GM20000 (cell line): ENCODE measurements around the gene ZNRF3.

Experiments
- DNase-seq: peaks from one replicate; pipeline ENCODE4 v3.0.0; 2012; ENCODE audit warnings: low spot score
- TF ChIP-seq, protein P1 (sequence below): IDR thresholded peaks from 2 replicates; pipeline ENCODE4 v1.5.1; 2012; ENCODE audit warnings: mild to moderate bottlenecking, control low read depth; ENCODE audit errors: extremely low read depth, missing control alignments

ZNRF3 gene

DNA sequence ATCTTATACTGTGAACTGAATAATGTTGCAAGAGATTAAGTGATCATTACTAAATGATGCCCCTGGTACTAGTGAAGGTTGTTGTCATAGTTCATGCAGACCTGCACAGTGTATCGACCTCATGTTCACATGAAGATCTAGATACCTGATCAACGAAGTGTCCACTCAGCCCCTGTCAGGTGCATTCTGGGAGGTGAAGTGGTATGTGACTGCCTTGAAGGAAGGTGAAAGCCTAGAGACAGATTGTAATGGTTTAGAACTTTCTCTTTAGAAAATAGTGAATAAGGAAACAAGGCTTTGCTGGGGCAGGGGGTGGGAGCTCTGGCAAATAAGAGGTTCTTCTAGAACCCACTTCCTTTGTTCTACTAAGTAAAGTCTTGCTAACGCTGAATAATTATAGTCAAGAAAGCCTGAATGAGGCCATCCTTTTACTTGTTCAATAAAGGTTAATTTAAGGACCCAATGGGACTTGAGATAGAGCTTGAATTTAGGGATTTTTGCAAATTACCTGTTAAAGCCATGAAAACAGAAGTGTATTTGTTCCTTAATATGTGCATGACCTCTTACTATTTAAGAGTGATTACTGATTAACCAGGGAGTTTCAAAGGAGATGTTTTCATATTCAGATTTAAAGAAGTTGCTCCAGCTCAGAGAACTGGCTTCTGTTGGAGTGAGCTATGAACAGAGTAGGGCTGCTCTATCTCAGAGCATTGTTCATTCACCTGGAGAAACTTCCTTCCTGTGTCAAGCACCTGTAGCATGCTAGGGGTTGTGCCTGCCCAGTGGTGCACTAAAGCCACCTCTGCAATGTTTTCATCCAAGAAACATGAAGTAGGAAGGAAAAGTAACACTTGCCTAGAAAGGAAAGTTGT is 132.9 kb downstream of the ZNRF3 start:
- DNase-seq, result no peak
- TF ChIP-seq, protein P1, sequence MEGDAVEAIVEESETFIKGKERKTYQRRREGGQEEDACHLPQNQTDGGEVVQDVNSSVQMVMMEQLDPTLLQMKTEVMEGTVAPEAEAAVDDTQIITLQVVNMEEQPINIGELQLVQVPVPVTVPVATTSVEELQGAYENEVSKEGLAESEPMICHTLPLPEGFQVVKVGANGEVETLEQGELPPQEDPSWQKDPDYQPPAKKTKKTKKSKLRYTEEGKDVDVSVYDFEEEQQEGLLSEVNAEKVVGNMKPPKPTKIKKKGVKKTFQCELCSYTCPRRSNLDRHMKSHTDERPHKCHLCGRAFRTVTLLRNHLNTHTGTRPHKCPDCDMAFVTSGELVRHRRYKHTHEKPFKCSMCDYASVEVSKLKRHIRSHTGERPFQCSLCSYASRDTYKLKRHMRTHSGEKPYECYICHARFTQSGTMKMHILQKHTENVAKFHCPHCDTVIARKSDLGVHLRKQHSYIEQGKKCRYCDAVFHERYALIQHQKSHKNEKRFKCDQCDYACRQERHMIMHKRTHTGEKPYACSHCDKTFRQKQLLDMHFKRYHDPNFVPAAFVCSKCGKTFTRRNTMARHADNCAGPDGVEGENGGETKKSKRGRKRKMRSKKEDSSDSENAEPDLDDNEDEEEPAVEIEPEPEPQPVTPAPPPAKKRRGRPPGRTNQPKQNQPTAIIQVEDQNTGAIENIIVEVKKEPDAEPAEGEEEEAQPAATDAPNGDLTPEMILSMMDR, result no peak

DNA sequence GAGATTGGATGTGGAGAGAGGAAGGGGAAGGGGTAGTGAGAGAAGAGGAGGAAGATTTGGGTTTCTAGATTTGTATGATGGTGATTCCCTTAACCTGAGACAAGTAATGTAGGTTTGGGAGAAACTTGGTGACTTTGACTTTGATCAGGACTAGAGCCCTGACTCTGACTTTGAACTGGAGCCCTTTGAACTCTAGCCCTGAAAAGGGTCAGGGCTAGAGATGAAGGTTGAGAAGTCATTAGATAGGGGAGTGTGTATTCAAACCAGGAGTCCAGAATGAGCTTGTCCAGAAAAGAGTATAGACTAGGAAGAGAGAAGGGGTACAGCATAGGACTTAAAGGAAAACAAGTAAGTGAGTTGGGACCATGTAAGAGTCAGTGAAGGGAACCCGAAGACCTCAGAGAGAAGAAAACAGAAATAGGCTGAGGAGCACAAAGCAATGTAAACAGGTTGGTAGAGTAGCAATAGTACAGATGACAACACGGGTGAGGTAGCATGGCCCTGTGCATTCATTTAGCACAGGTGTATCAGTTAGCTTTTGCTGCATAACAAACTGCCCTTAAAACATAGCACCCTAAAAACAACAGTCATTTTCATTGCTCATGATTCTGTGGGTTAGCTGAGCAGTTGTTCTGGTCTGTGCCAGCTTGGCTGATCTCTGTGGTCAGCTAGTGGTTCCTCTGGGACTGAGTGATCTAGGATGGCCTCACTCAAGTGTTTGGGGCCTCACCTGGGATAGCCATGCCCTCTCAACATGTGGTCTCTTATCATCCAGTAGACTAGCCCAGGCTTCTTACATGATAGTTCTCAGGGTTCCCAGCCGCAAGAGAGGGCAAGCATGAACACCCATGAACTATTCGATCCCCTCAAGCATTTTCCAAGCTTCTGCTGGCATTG is 135.2 kb downstream of the ZNRF3 start:
- TF ChIP-seq, protein P1, result no peak

DNA sequence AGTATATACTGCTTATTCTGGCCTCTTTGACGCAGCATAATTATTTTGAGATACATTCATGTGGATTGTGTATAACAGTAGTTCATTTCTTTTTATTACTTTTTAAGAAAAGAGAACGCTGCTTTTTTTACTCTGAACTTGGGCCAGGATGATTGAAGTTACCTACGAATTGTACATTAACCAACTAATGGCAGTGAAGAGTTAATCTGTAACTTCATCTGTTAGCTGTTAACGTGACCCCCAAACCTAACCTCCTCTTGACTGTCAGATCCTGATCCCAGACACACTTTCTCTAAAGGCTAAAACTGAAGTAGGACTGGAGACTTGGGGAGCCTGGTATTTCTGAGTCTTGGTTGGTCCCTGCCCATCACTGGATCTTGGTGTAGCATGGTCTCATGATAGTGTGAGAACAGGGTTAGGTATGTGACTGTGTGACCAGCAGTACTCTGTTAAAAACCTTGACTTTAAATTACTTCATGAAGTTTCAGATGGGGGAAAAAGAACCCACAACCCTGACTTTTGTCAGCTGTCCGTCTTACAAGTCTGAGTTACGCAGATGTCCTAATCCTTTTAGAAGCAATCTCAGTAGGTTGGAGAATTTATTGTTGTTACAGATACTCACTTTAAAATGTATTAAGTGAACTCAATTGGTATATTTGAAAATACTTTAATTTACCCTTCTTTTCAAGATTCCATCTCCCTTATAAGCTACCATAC is 138.9 kb downstream of the ZNRF3 start:
- DNase-seq, result no peak
- TF ChIP-seq, protein P1, result no peak

More for the DNA sequence above, 135.2 kb downstream of the ZNRF3 start:
- no peak for DNase-seq

DNA sequence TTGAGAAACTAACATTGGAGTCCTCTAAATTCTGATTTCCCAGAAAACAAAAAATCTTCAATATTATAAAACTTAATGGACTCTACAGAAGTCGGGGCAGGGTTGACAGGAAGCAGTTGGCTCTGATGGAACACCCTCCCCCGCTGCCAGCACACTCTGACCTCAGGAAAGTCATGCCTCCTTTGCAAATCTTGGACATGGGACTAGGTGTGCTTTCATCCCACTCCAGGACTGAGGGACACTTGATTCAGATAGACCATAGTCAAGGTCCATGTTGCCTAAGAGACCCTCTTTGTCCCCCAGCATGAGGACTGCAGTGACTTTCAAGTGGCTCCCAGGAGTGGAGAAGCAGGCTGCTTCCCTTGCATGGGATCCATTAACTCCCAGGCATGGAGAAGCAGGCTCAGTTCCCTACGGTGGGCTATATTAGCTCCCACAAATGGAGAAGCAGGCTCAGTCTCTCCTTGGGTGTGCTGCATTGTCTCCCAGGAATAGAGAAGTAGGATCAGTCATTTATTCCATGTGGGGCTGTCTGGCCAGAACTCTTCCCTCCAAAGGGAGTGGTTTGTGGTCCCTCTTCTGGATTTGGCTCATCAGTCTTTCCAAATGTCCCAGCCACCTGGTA is 139.9 kb downstream of the ZNRF3 start:
- no peak for DNase-seq
- TF ChIP-seq, protein P1, result no peak

DNA sequence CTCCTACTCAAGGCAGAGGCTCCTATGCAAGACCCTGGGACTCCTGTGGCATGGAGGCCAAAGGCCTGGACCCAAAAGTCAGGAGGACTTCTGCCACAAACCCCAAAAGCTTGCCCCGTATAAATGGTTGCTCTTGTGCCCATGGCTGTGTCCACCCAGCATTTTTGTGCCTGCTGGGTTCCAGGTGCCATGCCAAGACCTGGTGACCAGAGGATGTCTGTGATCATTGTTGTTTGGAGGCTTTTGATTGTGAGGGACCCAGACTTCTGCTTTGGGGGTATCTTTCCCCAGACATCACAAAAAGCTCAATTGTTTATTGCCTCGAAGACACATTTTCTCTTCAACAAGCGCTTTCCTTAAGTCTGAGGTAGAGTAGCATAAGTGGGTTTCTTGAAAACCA is 143.2 kb downstream of the ZNRF3 start:
- no peak for DNase-seq

DNA sequence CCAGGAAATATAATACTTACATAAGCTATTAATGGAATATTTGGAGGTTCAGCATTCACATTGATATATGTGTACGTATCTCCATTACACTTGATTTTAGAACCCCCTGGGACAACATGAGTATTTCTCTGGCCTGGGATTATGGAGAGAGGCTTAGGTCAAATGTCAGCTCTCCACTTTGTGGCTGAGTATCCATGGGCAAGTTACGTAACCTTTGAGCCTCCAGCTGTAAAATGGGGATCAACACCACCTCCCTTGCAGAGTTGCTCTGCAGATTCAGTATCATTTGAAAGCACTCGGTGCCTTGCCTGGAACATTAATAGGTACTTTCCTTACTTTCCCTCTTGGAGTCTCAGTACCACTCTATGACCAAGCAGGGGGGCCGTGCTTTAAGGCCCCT is 145.1 kb downstream of the ZNRF3 start:
- TF ChIP-seq, protein P1, result no peak

More for the DNA sequence above, 143.2 kb downstream of the ZNRF3 start:
- TF ChIP-seq, protein P1, result no peak

More for the DNA sequence above, 145.1 kb downstream of the ZNRF3 start:
- no peak for DNase-seq
